DOHH2 (cell line): ENCODE measurements around the gene RSRP1.

Experiments
- H3F3A ChIP-seq: fragments of 200-600 bp; sonication (generic), shearing (Covaris generic); 2 replicates; pipeline ENCODE4 v1.6.0; 2016; ENCODE audit warnings: antibody characterized with exemption, mild to moderate bottlenecking; ENCODE audit not compliant: control insufficient read depth, insufficient read depth
- H3K27ac ChIP-seq: fragments of 200-600 bp; sonication (generic); 2 replicates; pipeline ENCODE4 v1.5.1; 2014; ENCODE audit warnings: low read depth, mild to moderate bottlenecking, low read length, moderate library complexity
- H3K27me3 ChIP-seq: fragments of 200-600 bp; sonication (generic); 2 replicates; pipeline ENCODE4 v1.6.1; 2014; ENCODE audit warnings: mild to moderate bottlenecking, low read length, mixed read lengths; ENCODE audit not compliant: control insufficient read depth
- H3K36me3 ChIP-seq: fragments of 200-600 bp; sonication (generic); 2 replicates; pipeline ENCODE4 v1.6.1; 2014; ENCODE audit warnings: mild to moderate bottlenecking, low read length, moderate library complexity, mixed read lengths; ENCODE audit not compliant: control insufficient read depth
- H3K4me1 ChIP-seq: fragments of 200-600 bp; sonication (generic); 2 replicates; pipeline ENCODE4 v1.6.1; 2014; ENCODE audit warnings: mild to moderate bottlenecking, low read length, mixed read lengths; ENCODE audit not compliant: control insufficient read depth
- H3K4me2 ChIP-seq: fragments of 200-600 bp; sonication (generic); 2 replicates; pipeline ENCODE4 v1.6.0; 2014; ENCODE audit warnings: mild to moderate bottlenecking, low read length, moderate library complexity
- H3K4me3 ChIP-seq: fragments of 200-600 bp; sonication (generic); 2 replicates; pipeline ENCODE4 v1.5.1; 2014; ENCODE audit warnings: mild to moderate bottlenecking, low read length, mixed read lengths
- H3K79me2 ChIP-seq: fragments of 200-600 bp; sonication (generic); 2 replicates; pipeline ENCODE4 v1.6.1; 2014; ENCODE audit warnings: mild to moderate bottlenecking, low read length, mixed read lengths; ENCODE audit not compliant: control insufficient read depth
- H3K9me2 ChIP-seq: fragments of 200-600 bp; sonication (generic); replicated peaks from 2 replicates; pipeline ENCODE4 v1.6.1; 2014; ENCODE audit warnings: mild to moderate bottlenecking, low read length, mixed read lengths; ENCODE audit not compliant: control insufficient read depth
- H3K9me3 ChIP-seq: fragments of 200-600 bp; sonication (generic); 2 replicates; pipeline ENCODE4 v1.6.1; 2014; ENCODE audit warnings: antibody characterized with exemption, low read length, mixed read lengths; ENCODE audit not compliant: control insufficient read depth, insufficient read depth
- H4K20me1 ChIP-seq: fragments of 200-600 bp; sonication (generic); 2 replicates; pipeline ENCODE4 v1.6.0; 2014; ENCODE audit warnings: low read depth, mild to moderate bottlenecking, antibody characterized with exemption, low read length, moderate library complexity; ENCODE audit not compliant: control insufficient read depth, insufficient read depth
- CTCF ChIP-seq: fragments of 200-600 bp; sonication (generic); IDR thresholded peaks from one replicate; pipeline ENCODE4 v1.5.1; 2014; ENCODE audit warnings: antibody characterized with exemption, mild to moderate bottlenecking, low read depth, low read length; ENCODE audit not compliant: poor library complexity, severe bottlenecking
- EZH2phosphoT487 ChIP-seq: fragments of 200-600 bp; sonication (generic); IDR thresholded peaks from 2 replicates; pipeline ENCODE4 v1.6.1; 2017; ENCODE audit warnings: borderline replicate concordance, mild to moderate bottlenecking, antibody characterized with exemption, low read length, moderate library complexity, mixed read lengths

The RSRP1 gene

DNA sequence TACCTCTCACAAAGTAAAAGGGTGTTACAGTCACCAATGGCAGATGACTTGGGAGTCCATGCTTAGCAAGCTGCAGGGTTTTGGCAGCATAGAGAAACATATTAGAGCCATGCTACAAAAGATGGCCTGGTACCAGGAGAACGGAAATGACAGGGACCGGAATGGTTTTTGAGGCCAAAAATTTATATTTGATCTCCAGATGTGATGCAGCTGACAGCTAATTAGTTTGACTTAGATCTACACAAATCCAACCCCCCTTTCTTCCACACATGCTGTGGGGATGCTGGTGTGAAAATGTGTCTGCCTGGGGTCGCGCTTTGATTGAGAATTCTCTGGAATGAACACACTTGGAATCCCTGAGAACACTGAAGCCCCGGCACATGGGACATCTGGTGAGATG is 41.5 kb downstream of the RSRP1 start:
- Histone ChIP-seq H3K36me3 (no peaks in the 10 kb centered on the region), H3F3A (no peaks in the 10 kb centered on the region), H3K9me3 (no peaks in the 10 kb centered on the region), H3K9me2 (no peaks in the 10 kb centered on the region), H3K79me2 (no peaks in the 10 kb centered on the region), H3K27ac (no peak overlapping the region), H3K4me1 (no peaks in the 10 kb centered on the region), H3K4me3 (no peak overlapping the region), H4K20me1 (no peaks in the 10 kb centered on the region), H3K27me3 (peaks cover 18% of the 10 kb centered on the region; the same call in 1 of the 2 replicates), H3K4me2 (no peak overlapping the region)
- no peak for TF ChIP-seq CTCF
- no peak for TF ChIP-seq EZH2phosphoT487

GRCh38 chr1:25204797-25205480 is 42.3 kb downstream of the RSRP1 start:
- H3K79me2 ChIP-seq: no peaks in the 10 kb centered on the region

DNA sequence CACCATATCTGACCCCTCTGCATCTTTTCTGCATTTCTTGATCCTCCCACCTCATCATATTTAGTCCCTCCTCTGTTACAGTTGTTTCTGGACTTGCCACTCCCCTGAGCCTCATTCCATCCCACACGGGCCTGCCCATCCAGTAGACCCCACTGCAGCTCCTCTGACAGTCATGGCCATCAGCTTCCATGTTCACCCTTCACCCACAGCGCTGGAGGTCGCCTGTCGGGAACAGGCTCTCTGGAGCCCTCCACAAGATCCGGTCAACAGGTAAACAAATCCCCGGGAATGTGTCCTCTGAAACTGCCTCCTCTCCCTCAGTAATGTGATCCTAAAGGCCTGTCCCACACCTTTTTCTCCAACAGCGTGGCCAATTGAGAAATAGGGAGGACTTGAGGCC is 46.2 kb downstream of the RSRP1 start:
- no peak overlapping the region for H3K4me2 ChIP-seq
- H3K9me3 ChIP-seq: no peaks in the 10 kb centered on the region
- H3K4me3 ChIP-seq: no peak overlapping the region
- no peak overlapping the region for H3K27ac ChIP-seq
- H3K4me1 ChIP-seq: no peaks in the 10 kb centered on the region
- no peaks in the 10 kb centered on the region for H3K79me2 ChIP-seq
- H3K36me3 ChIP-seq: no peaks in the 10 kb centered on the region
- H4K20me1 ChIP-seq: no peaks in the 10 kb centered on the region
- no peaks in the 10 kb centered on the region for H3K9me2 ChIP-seq
- H3F3A ChIP-seq: no peaks in the 10 kb centered on the region
- TF ChIP-seq CTCF (no peak), EZH2phosphoT487 (no peak)
- peaks cover 17% of the 10 kb centered on the region for H3K27me3 ChIP-seq

More at GRCh38 chr1:25204797-25205480, 42.3 kb downstream of the RSRP1 start:
- H3K9me3 ChIP-seq: no peaks in the 10 kb centered on the region
- TF ChIP-seq EZH2phosphoT487 (no peak), CTCF (peak; percentile 72)
- no peaks in the 10 kb centered on the region for H3F3A ChIP-seq
- no peak overlapping the region for H3K27ac ChIP-seq
- H3K4me3 ChIP-seq: no peak overlapping the region
- H3K9me2 ChIP-seq: no peaks in the 10 kb centered on the region
- H3K36me3 ChIP-seq: no peaks in the 10 kb centered on the region
- H3K4me1 ChIP-seq: no peaks in the 10 kb centered on the region
- H3K27me3 ChIP-seq: peaks cover 16% of the 10 kb centered on the region; the same call in 1 of the 2 replicates
- no peak overlapping the region for H3K4me2 ChIP-seq
- no peaks in the 10 kb centered on the region for H4K20me1 ChIP-seq
